HS-27A (cell line): ENCODE data around the gene PPP2R3B.
A peak's percentile ranks its signal among the peaks of the same experiment; 100 is the strongest.
"Not testable (repeated sequence)": the region's sequence is repeated elsewhere in the genome, so short reads cannot be mapped to it uniquely, and the experiment has no call there.

Source experiments
- DNase-seq: peaks from one replicate; pipeline ENCODE4 v3.0.0-alpha.2; 2012; ENCODE audit warnings: low read depth, missing footprints

The PPP2R3B gene

DNA sequence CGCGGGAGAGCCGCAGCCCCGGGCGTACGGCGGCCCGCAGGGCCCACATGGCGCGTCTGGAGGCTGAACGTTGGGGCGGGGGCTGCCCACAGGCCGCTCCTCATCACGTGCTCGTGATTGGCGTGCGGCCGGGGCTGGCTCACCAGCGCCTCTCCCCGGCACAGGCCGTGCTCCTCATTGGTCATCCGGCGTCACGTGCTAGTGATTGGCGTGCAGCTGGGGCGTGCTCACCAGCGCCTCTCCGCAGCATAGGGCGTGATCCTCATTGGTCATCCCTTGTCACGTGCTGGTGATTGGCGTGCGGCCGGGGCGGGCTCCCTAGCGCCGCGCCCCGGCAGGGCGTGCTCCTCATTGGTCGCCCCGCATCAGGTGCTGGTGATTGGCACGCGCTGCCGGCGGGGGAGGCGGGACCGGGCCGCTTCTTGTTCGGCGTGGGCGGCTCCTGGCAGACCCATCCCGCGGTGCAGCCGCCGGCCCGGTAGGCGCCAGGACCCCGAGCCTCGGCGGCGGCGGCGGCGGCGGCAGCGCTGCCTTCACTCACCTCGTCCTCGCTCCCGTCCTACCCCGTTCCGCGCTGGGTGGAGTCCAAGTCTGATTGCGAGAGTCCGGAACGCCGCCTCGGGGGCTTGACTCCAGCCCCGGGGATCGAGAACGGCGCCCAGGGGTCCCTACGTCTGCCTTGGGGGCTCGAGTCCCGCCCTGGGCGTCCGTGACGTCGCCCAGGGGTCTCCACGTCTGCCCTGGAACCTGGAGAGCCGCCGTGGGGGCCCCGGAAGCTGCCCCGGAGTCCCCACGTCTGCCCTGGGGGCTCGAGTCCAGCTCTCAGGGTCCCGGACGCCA lies 67.7 kb downstream of the PPP2R3B start, which contains the start of gene GTPBP6:
TSS of gene GTPBP6 (minus strand) at position 58 of the 840 bp plus-strand sequence. CDS start at position 49, 9 bp downstream.
- peak; percentile 93 for DNase-seq

DNA sequence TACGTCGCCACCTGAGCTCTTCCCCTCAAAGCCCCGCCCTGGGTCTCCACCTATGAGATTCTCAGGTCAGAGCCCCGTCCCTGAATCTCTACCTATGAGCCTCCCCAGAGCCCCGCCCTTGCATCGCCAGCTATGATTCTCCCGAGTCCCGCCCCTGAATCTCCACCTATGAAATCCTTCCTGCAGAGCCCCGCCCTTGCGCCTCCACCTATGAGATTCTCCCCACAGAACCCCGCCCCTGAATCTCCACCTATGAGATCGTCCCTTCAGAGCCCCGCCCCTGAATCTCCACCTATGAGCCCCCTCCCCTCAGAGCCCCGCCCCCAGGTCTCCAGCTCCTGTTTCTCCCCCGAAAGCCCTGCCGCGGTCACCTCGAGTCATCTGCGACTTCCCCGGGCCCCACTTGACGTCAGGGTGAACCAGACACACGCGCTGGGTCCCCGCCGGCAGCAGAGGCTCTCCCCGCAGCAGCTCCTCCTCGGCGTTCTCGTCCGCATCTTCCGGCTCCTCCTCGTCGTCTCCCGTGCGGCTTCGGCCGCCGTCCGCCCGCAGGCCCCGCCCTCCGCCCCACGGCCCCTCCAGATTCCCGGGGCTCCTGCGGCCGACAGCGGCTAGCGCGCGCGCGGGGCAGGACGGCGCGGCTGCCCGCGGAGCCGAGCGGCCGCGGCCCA lies 68.5 kb downstream of the PPP2R3B start:
- DNase-seq, result peak; percentile 85

DNA sequence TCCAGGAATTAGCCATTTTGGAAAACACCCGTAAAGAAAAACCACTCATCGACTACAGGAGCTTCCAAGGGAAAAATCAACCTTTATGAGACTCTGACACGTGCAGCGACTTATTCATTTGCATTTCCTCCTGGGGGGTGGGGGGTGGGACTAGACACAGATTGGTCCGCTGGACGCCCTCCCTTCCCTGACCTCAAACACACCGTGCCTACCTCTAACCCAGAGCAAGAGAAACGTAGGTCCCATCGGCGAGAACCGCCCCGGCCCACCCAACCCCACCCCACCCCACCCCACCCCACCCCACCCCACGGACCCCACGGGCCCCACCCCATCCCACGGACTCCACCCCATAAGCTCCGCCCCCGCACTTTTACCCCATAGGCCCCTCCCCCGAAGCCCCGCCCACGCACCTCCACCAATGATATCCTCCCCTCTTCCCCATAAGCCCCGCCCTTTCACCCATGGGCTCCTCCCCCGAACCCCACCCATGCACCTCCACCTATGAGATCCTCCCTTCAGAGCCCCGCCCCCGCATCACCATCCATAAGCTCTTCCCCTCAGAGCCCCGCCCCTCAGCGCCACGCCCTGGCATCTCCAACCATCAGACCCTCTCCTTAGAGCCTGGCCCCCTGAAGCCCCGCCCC lies 69.2 kb downstream of the PPP2R3B start:
- DNase-seq, result peak; percentile 24

DNA sequence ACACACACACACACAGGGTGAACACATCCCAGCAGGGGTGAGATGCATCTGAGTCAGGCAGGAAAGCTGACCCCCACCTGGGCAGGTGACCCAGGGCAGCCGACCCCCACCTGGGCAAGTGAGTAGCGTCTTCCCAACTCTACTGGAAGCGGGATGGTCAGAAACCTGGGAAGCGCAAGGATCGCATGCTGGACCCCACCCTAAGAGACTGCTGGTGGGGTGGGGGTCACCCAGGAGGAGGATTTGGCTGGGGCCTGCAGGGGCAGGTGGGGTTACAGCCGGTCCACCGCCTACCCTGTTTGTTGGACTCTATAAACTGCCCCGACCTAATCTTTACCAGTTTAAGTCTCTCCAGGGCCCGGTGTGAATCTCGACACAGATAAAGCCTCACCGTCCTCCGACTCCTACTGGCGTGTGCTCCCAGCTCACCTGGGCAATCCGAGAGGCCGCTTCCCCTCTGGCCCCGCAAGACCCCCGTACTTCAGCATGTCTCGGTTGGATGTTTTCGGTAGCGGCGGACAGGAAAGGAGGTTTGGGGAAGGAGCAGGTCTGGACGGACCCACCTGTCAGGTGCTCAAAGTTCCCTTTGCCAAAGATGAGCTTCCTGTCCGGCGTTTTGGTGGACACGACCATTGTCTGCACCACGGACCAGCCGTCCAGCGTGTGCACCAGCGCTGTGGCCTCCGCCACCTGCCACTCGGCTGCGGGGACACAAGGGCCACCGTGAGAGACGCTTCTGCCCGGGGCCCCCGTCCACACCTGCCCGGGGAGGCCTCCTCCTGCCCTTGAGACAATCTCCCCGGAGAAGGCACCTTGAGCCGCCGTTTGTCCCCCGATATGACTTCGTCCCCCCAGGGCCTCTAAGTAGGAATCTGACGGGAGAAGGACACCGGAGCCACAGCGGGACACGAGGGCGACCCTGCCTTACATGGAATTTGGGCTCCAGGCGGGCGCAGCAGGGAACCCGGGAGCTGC lies 70.1 kb downstream of the PPP2R3B start:
- no peak for DNase-seq

GRCh38 chrX:314781-315595 lies 71.7 kb downstream of the PPP2R3B start:
- DNase-seq, result no peak

- DNase-seq, result no peak
Measured at GRCh38 chrX:314049-314448, 72.7 kb downstream of the PPP2R3B start.

- DNase-seq, result no peak
Measured at GRCh38 chrX:313546-313945, 73.2 kb downstream of the PPP2R3B start.

DNA sequence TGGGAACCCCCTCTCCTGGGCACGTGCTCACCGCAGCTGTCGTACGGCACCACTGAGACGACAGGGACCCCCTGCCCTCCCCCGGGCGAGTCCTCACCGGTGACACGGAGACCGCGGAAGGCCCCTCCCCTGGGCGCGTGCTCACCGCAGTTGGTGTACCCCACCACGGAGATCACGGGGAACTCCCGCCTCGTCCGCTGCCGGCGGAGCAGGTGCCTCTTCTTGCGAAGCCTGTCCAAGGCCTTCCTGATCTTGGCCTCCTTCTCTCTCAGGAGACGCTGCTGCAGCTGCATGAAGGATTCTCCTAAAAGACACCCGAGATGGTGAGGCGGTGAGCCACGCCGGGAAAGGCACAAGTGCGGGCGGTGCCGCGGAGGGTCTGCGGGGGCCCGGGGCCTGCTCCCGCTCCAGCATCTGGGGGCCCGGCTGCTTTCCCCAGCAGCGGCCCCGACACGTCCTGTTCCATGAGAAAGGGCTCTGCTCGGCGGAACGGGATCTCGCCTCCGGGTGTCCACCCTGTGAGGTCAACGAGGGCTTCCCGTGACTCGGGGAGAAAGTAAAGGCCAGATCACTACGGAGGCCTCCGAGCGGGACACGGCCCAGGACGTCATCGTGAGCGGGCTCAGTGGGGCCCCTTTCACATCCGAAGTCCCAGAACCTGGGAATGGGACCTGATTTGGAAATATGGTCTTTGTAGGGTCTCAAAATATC lies 73.9 kb downstream of the PPP2R3B start:
- DNase-seq, result no peak

- no peak for DNase-seq
Measured at GRCh38 chrX:311156-312129, 75.3 kb downstream of the PPP2R3B start.

DNA sequence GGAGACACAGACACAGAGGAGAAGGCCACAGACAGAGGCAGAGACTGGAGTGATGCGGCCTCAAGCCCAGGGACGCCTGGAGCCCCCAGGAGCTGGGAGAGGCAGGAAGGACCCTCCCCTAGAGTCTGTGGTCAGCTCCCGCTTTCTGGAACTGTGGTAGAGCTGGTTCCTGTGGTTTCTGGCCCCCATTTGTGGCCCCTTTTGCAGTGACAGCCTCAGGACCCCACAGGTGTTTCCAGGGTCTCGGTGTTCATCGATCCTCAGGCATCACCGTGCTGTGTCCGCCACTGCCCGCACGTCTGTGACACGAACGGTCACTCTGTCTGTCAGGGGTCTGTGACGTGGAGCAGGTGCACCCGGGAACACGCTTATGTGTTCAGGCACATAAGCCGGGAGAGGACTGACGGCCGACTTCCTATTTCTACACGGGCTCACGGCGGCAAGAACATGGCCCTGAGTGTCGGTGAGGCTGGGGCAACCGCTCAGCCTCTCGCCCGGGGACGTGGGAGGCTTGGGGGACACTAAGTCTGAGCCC lies 76.0 kb downstream of the PPP2R3B start:
- no peak for DNase-seq

GRCh38 chrX:308821-309520 lies 77.7 kb downstream of the PPP2R3B start:
- DNase-seq, result no peak

DNA sequence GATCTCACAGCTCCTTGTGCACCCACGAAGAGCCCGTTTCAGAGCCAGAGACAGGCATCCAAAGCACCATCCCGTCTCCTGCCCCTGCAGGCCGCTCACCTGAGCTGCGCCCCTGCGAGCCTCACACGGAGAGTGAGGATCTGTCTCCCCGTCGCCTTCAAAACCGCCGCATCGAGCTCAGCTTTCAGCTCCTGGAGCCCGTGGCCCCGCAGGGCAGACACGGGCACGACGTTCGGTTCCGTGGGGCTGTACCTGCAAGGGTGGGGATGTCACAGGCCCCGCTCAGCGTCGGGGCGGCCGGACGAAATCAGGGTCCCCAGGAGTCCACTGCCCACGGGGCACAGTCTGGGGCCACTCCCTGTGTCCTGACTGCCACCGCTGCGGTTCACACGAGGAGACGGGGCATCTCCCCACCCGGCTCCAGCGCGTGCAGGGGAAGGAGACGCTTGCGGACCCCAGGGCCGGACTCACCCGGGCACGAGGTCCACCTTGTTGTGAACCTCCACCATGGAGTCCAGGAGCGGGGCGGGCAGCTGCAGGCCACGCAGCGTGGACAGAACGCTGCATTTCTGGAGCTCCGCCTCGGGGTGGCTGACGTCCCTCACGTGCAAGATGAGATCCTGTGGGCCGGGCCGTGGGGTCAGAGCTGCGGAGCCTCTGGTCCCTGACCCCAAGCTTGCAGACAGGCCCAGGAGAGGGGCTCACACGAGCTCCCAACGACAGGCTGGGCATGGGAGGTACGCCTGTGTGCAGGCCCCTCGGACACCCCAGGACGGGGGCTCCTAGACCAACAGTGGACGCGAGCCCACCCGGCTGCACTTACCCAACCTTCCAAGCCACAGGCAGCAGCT lies 79.2 kb downstream of the PPP2R3B start:
- DNase-seq, result no peak

DNA sequence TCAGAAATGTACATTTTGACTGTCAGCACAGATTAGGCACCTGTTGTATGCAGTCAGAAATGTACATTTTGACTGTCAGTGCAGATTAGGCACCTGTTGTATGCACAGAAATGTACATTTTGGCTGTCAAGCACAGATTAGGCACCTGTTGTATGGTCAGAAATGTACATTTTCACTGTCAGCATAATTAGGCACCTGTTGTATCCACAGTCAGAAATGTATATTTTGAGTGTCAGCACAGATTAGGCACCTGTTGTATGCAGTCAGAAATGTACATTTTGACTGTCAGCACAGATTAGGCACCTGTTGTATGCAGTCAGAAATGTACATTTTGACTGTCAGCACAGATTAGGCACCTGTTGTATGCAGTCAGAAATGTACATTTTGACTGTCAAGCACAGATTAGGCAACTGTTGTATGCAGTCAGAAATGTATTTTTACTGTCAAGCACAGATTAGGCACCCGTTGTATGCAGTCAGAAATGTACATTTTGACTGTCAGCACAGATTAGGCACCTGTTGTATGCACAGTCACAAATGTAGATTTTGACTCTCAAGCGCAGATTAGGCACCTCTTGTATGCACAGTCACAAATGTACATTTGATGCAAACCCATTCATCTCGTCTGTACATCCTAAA lies 80.0 kb downstream of the PPP2R3B start:
- not testable (repeated sequence) for DNase-seq

- DNase-seq, result not testable (repeated sequence)
Measured at GRCh38 chrX:305781-306613, 80.7 kb downstream of the PPP2R3B start.

DNA sequence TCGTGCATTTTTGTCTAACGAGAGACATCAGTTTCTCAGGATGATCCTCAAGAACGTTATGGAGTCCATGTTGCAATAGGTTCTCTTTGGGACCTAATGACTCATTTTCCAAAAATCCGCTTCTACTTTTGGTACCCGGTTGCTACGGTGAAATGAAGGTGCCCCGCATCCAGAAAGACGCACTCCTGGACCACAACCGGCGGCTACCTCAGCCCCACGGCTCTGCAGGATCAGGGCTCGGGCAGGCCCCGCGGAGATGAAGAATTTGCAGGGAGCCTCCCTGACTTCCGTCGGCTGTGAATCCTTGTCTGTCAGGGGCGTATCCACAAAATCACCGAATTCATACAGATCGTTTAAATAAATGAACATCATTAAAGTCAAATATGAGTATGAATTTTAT lies 83.7 kb downstream of the PPP2R3B start:
- no peak for DNase-seq

GRCh38 chrX:300334-300733 lies 86.4 kb downstream of the PPP2R3B start:
- no peak for DNase-seq
